Liver (tissue), 9 donors: ENCODE data around the gene PIK3R6. TPM values are rescaled to one million over a fixed set of nuclear protein-coding genes. Genes with fewer than 3 reads are reported as not detected.

Source experiments
- DNase-seq: peaks from one replicate; pipeline ENCODE4 v3.0.0-alpha.2; 2017; ENCODE audit warnings: low spot score
- H3K27ac ChIP-seq, 2 donors: one replicate each; pipeline ENCODE4 v1.7.0; 2013; ENCODE audit warnings: inconsistent platforms in 2 of 2, low read length in 2 of 2, control low read depth in 1 of 2, low read depth in 1 of 2, mild to moderate bottlenecking in 1 of 2
- H3K27me3 ChIP-seq, 4 donors: one replicate each; pipeline versions ENCODE4 v1.6.1 to v1.7.0; 2013; ENCODE audit warnings: low read length in 3 of 4, inconsistent platforms in 1 of 4, mild to moderate bottlenecking in 1 of 4, moderate library complexity in 1 of 4; ENCODE audit not compliant: control insufficient read depth in 4 of 4, insufficient read depth in 4 of 4
- H3K36me3 ChIP-seq, 4 donors: one replicate each; pipeline versions ENCODE4 v1.6.1 to v1.7.0; 2013; ENCODE audit warnings: low read length in 3 of 4, mild to moderate bottlenecking in 3 of 4, low read depth in 1 of 4, moderate library complexity in 1 of 4; ENCODE audit not compliant: control insufficient read depth in 4 of 4, insufficient read depth in 3 of 4
- H3K4me1 ChIP-seq, 4 donors: one replicate each; pipeline versions ENCODE4 v1.6.1 to v1.7.0; 2013; ENCODE audit warnings: low read length in 3 of 4, mild to moderate bottlenecking in 3 of 4, moderate library complexity in 1 of 4; ENCODE audit not compliant: control insufficient read depth in 4 of 4, insufficient read depth in 4 of 4
- H3K4me3 ChIP-seq, 3 donors: one replicate each; pipeline versions ENCODE4 v1.6.1 to v1.7.0; 2013; ENCODE audit warnings: low read length in 3 of 3, control low read depth in 1 of 3, low read depth in 1 of 3, mild to moderate bottlenecking in 1 of 3
- H3K9ac ChIP-seq, 2 donors: one replicate each; pipeline ENCODE4 v1.7.0; 2013; ENCODE audit warnings: low read length in 2 of 2, mild to moderate bottlenecking in 2 of 2, moderate library complexity in 2 of 2, control low read depth in 1 of 2, low read depth in 1 of 2
- H3K9me3 ChIP-seq, 4 donors: one replicate each; pipeline versions ENCODE4 v1.6.1 to v1.7.0; 2013; ENCODE audit warnings: low read length in 3 of 4; ENCODE audit not compliant: control insufficient read depth in 4 of 4
- ATF3 ChIP-seq: IDR thresholded peaks from 2 replicates; pipeline ENCODE4 v1.6.1; 2016; ENCODE audit warnings: antibody characterized with exemption
- EGR1 ChIP-seq, 2 donors: IDR thresholded peaks; 2 replicates each; pipeline ENCODE4 v1.6.1; 2016 to 2018; ENCODE audit warnings: antibody characterized with exemption in 2 of 2, low read depth in 2 of 2
- FOXA1 ChIP-seq: IDR thresholded peaks from 2 replicates; pipeline ENCODE4 v1.6.1; 2016; ENCODE audit warnings: antibody characterized with exemption
- GABPA ChIP-seq, 2 donors: IDR thresholded peaks in 1 of 2; conservative IDR thresholded peaks in 1 of 2; 2 replicates each; pipeline ENCODE4 v1.6.1; 2016; ENCODE audit warnings: antibody characterized with exemption in 2 of 2, mild to moderate bottlenecking in 1 of 2, moderate library complexity in 1 of 2
- HNF4A ChIP-seq, 2 donors: conservative IDR thresholded peaks; 2 replicates each; pipeline ENCODE4 v1.6.1; 2016; ENCODE audit warnings: antibody characterized with exemption in 2 of 2, mild to moderate bottlenecking in 2 of 2
- HNF4G ChIP-seq: IDR thresholded peaks from 2 replicates; pipeline ENCODE4 v1.6.1; 2016; ENCODE audit warnings: antibody characterized with exemption
- JUND ChIP-seq, 2 donors: IDR thresholded peaks; 2 replicates each; pipeline ENCODE4 v1.6.1; 2016; ENCODE audit warnings: antibody characterized with exemption in 2 of 2
- MAX ChIP-seq: IDR thresholded peaks from 2 replicates; pipeline ENCODE4 v1.6.1; 2016; ENCODE audit warnings: antibody characterized with exemption
- NR2F2 ChIP-seq: IDR thresholded peaks from 2 replicates; pipeline ENCODE4 v1.6.1; 2016; ENCODE audit warnings: antibody characterized with exemption
- REST ChIP-seq: IDR thresholded peaks from 2 replicates; pipeline ENCODE4 v1.6.1; 2016; ENCODE audit warnings: antibody characterized with exemption, mild to moderate bottlenecking
- RXRA ChIP-seq, 2 donors: IDR thresholded peaks; 2 replicates each; pipeline ENCODE4 v1.6.1; 2017 to 2018; ENCODE audit warnings: antibody characterized with exemption in 2 of 2, mild to moderate bottlenecking in 1 of 2
- SP1 ChIP-seq: IDR thresholded peaks from 2 replicates; pipeline ENCODE4 v1.6.1; 2018; ENCODE audit warnings: antibody characterized with exemption, mild to moderate bottlenecking
- TAF1 ChIP-seq: conservative IDR thresholded peaks from 2 replicates; pipeline ENCODE4 v1.6.1; 2016; ENCODE audit warnings: antibody characterized with exemption, mild to moderate bottlenecking
- YY1 ChIP-seq: IDR thresholded peaks from 2 replicates; pipeline ENCODE4 v1.6.1; 2016; ENCODE audit warnings: antibody characterized with exemption, mild to moderate bottlenecking
- WGBS: extraction: QIAGEN DNeasy Blood & Tissue Kit; methylation state at CpG from one replicate; pipeline ENCODE4 v1.1.7; 2013; 5-methylcytosine and 5-hydroxymethylcytosine counted together
- polyA plus RNA-seq, 2 donors: library from polyadenylated mRNA; stranded (reverse) in 1 of 2; unstranded in 1 of 2; fragments of 200-250 nt in 1 of 2; fragments of >200 nt in 1 of 2; fragmentation: Nextera tagmentation in 1 of 2; extraction: Ambion mirVana in 1 of 2; gene quantifications; one replicate each; pipeline versions ENCODE4 v1.2.1 to v1.2.3, GENCODE V29; 2013 to 2015
- total RNA-seq, 2 donors: library from RNA; depleted of rRNA; stranded (reverse); fragments of >200 nt; gene quantifications; one replicate each; pipeline ENCODE4 v1.2.3, GENCODE V29; 2014
- TF ChIP-seq, protein P1 (sequence below): fragments of 150-350 bp; IDR thresholded peaks from 2 replicates; pipeline ENCODE4 v1.5.1; 2017; ENCODE audit warnings: improper control_type of control experiment, low read depth, low read length; ENCODE audit not compliant: missing input control
- donor health status: healthy.
- donor health status: healthy.
- donor health status: healthy.
- donor health status: healthy.
- donor health status: healthy.

PIK3R6 gene
- total and polyA plus RNA-seq, 4 donors, result 0.15 to 0.37 (median 0.18) TPM

GRCh38 chr17:8890671-8891070, 23.2 kb upstream of the PIK3R6 start:
- Histone ChIP-seq H3K4me1 (no peaks in the 10 kb centered on the region), H3K9me3 (no peaks in the 10 kb centered on the region), H3K36me3 (peaks cover 0 to 3% (median 0%) of the 10 kb centered on the region in 4 donors), H3K27ac (no peak overlapping the region), H3K27me3 (peaks cover 0 to 2% (median 0%) of the 10 kb centered on the region in 4 donors), H3K9ac (no peak overlapping the region), H3K4me3 (no peak overlapping the region)
- TF ChIP-seq HNF4G (no peak), REST (no peak), HNF4A (conservative IDR thresholded peaks at IDR 0.05) (no peak), SP1 (no peak), NR2F2 (no peak), TAF1 (no peak), YY1 (no peak)
- TF ChIP-seq, protein P1, sequence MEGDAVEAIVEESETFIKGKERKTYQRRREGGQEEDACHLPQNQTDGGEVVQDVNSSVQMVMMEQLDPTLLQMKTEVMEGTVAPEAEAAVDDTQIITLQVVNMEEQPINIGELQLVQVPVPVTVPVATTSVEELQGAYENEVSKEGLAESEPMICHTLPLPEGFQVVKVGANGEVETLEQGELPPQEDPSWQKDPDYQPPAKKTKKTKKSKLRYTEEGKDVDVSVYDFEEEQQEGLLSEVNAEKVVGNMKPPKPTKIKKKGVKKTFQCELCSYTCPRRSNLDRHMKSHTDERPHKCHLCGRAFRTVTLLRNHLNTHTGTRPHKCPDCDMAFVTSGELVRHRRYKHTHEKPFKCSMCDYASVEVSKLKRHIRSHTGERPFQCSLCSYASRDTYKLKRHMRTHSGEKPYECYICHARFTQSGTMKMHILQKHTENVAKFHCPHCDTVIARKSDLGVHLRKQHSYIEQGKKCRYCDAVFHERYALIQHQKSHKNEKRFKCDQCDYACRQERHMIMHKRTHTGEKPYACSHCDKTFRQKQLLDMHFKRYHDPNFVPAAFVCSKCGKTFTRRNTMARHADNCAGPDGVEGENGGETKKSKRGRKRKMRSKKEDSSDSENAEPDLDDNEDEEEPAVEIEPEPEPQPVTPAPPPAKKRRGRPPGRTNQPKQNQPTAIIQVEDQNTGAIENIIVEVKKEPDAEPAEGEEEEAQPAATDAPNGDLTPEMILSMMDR, result no peak
- 88% methylated on average over 12 of the region's 12 CpGs for WGBS
- DNase-seq, result no peak

DNA sequence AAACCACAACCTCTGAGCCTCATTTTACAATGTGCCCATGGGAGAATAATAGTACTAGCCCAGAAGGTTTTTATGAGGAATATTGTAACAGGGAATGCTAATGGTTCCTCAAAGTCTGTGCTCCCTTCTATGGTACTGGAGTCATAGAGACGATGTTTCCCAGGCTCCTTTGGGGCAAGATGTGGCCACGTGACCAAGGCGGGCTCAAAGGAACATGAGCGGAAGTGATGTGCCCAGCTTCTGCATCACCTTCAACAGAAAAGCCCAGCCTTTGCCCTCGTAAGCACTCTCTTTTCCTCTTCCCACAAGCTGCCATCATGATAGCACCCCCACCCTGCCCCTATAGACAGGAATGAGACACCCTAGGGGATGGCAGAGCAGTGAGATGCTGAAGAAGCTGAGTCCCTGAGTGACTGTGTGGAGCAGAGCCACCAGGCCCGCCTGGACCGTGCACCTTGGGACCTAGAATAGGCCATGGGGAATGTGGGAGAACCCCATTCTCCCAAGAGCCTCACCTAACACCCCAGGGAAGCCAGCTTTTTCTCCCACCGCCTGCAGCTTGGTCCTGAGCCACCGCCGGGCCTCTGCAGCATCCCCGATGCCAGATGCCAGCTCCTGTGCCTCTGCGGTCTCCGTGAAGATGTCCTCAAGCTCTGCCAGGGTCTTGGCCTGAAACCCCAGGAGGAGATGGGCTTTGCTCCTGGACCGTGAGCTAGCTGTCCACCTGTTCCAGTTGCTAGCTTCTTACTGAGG, 22.2 kb upstream of the PIK3R6 start:
- H3K4me3 ChIP-seq, result no peak overlapping the region
- peaks cover 0 to 2% (median 0%) of the 10 kb centered on the region in 4 donors for H3K27me3 ChIP-seq
- TF ChIP-seq HNF4A (conservative IDR thresholded peaks at IDR 0.05), result no peak
- TF ChIP-seq EGR1 (IDR thresholded peaks at IDR 0.05; ENCODE audit: low read depth in 2 of 2), result no peak
- DNase-seq, result no peak
- H3K36me3 ChIP-seq, result peaks cover 0 to 3% (median 0%) of the 10 kb centered on the region in 4 donors
- no peak overlapping the region for H3K27ac ChIP-seq
- no peaks in the 10 kb centered on the region for H3K9me3 ChIP-seq
- 96% methylated on average over 14 of the region's 14 CpGs for WGBS
- no peaks in the 10 kb centered on the region for H3K4me1 ChIP-seq
- H3K9ac ChIP-seq, result no peak overlapping the region

DNA sequence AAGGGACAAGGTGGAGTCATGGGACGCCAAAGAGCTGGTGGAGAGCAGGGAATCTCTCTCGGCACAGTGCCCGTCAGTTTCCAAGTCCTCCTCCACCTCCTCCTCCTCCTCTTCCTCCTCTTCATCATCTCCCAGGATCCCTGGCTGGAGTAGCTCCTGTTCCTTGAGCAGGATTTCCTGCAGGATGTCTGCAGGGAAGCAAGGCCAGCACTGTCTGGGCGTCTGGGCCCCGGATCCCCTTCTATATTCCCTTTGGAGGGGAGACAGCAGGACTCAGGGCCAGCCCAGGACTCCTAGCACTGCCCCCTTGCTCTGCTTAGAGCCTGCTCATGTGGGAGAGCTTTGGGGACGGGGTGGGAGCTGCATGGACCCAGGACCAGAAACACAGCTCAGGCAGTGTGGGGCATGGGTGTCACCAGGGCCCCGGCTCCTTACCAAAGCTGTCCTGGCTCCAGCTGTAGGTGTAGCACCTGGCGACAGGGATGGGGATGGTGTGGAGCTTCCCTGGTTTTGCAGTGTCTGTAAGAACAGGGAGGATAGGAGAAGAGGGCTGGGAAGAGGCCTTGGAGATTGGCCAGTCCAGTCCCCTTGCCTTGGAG, 21.3 kb upstream of the PIK3R6 start:
- Histone ChIP-seq H3K27ac (no peak overlapping the region), H3K9ac (no peak overlapping the region), H3K4me1 (no peaks in the 10 kb centered on the region), H3K9me3 (no peaks in the 10 kb centered on the region), H3K27me3 (peaks cover 0 to 2% (median 0%) of the 10 kb centered on the region in 4 donors), H3K36me3 (peaks cover 0 to 3% (median 0%) of the 10 kb centered on the region in 4 donors), H3K4me3 (no peak overlapping the region)
- DNase-seq, result no peak
- WGBS, result 62% methylated on average over 8 of the region's 8 CpGs
- TF ChIP-seq JUND (IDR thresholded peaks at IDR 0.05), result no peak
- no peak for TF ChIP-seq TAF1
- TF ChIP-seq ATF3, result no peak
- no peak for TF ChIP-seq FOXA1
- no peak for TF ChIP-seq HNF4A (conservative IDR thresholded peaks at IDR 0.05)
- no peak for TF ChIP-seq HNF4G
- no peak for TF ChIP-seq REST
- no peak for TF ChIP-seq GABPA (IDR thresholded peaks at IDR 0.05 in 1 of 2, conservative IDR thresholded peaks at IDR 0.05 in 1 of 2)
- no peak for TF ChIP-seq RXRA (IDR thresholded peaks at IDR 0.05)
- no peak for TF ChIP-seq SP1
- no peak for TF ChIP-seq MAX
- no peak for TF ChIP-seq NR2F2
